IMR-90 (cell line): Measurements from ENCODE around the gene RAB30.
"Not testable (repeated sequence)": the region's sequence is repeated elsewhere in the genome, so short reads cannot be mapped to it uniquely, and the experiment has no call there.

Experiments
- BHLHE40 ChIP-seq: fragments of 150-350 bp; IDR thresholded peaks from 2 replicates; pipeline ENCODE4 v1.6.1; 2016; ENCODE audit warnings: mild to moderate bottlenecking, low read depth, low read length
- CEBPB ChIP-seq: IDR thresholded peaks from 2 replicates; pipeline ENCODE4 v1.6.1; 2012; ENCODE audit warnings: low read depth, low read length, improper control_type of control experiment
- CHD1 ChIP-seq: IDR thresholded peaks from 2 replicates; pipeline ENCODE4 v1.6.1; 2012; ENCODE audit warnings: low read depth, low read length, improper control_type of control experiment
- CTCF ChIP-seq: conservative IDR thresholded peaks from 2 replicates; pipeline ENCODE4 v1.5.1; 2012; ENCODE audit warnings: mild to moderate bottlenecking, low read depth, low read length, improper control_type of control experiment
- FOS ChIP-seq: fragments of 150-350 bp; IDR thresholded peaks from 2 replicates; pipeline ENCODE4 v1.6.1; 2016; ENCODE audit warnings: low read depth, low read length
- MAFK ChIP-seq: IDR thresholded peaks from 2 replicates; pipeline ENCODE4 v1.6.1; 2012; ENCODE audit warnings: low read depth, low read length, improper control_type of control experiment
- MAZ ChIP-seq: IDR thresholded peaks from 2 replicates; pipeline ENCODE4 v1.6.1; 2012; ENCODE audit warnings: low read depth, mild to moderate bottlenecking, low read length, improper control_type of control experiment, moderate library complexity, borderline replicate concordance
- MXI1 ChIP-seq: IDR thresholded peaks from 2 replicates; pipeline ENCODE4 v1.6.1; 2012; ENCODE audit warnings: low read depth, mild to moderate bottlenecking, low read length, moderate library complexity, borderline replicate concordance
- POLR2A ChIP-seq: IDR thresholded peaks from 2 replicates; pipeline ENCODE4 v1.6.1; 2012; ENCODE audit warnings: mild to moderate bottlenecking, low read depth, low read length
- RAD21 ChIP-seq: IDR thresholded peaks from 2 replicates; pipeline ENCODE4 v1.6.1; 2012; ENCODE audit warnings: low read length, improper control_type of control experiment
- RFX5 ChIP-seq: IDR thresholded peaks from 2 replicates; pipeline ENCODE4 v1.8.0; 2012; ENCODE audit warnings: low read depth, mild to moderate bottlenecking, low read length, moderate library complexity
- SMC3 ChIP-seq: fragments of 150-350 bp; IDR thresholded peaks from 2 replicates; pipeline ENCODE4 v1.6.1; 2016; ENCODE audit warnings: low read depth, mild to moderate bottlenecking, antibody characterized with exemption, low read length, moderate library complexity
- TF ChIP-seq, protein P1 (sequence below): fragments of 150-350 bp; IDR thresholded peaks from 2 replicates; pipeline ENCODE4 v1.6.1; 2017; ENCODE audit warnings: mild to moderate bottlenecking, antibody characterized with exemption, low read length, low read depth

DNA sequence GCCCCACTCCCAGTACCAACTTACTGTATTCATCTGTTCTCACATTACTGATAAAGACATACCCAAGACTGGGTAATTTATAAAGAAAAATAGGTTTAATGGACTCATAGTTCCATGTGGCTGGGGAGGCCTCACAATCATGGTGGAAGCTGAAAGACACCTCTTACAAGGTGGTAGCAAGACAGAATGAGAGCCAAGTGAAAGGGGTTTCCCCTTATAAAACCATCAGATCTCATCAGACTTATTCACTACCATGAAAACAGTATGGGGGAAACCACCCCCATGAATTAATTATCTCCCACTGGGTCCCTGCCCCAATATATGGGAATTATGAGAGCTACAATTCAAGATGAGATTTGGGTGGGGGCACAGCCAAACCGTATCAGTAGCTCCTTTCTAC lies 126.7 kb downstream of the RAB30 start:
- TF ChIP-seq CTCF, POLR2A, FOS, MAFK, CEBPB, BHLHE40, MXI1, SMC3, CHD1, RFX5, RAD21, MAZ: not testable (repeated sequence)
- TF ChIP-seq, protein P1, sequence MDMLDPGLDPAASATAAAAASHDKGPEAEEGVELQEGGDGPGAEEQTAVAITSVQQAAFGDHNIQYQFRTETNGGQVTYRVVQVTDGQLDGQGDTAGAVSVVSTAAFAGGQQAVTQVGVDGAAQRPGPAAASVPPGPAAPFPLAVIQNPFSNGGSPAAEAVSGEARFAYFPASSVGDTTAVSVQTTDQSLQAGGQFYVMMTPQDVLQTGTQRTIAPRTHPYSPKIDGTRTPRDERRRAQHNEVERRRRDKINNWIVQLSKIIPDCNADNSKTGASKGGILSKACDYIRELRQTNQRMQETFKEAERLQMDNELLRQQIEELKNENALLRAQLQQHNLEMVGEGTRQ = not testable (repeated sequence)
